ENCODE data around the gene MASP2. TPM values are rescaled to one million over a fixed set of nuclear protein-coding genes. Genes with fewer than 3 reads are reported as not detected.
A peak's percentile ranks its signal among the peaks of the same experiment; 100 is the strongest.
"Not testable (repeated sequence)": the region's sequence is repeated elsewhere in the genome, so short reads cannot be mapped to it uniquely, and the experiment has no call there.

Gene MASP2
- total RNA-seq, 4 donors from 2014 or later = 0.53 TPM; not detected in 3

- H3K4me3 ChIP-seq = no peak overlapping the region
- no peak for DNase-seq (ENCODE audit: low spot score in 2 of 2)
- 73% methylated on average over 2 of the region's 2 CpGs for WGBS
Observed at GRCh38 chr1:11039351-11040104, 7.5 kb downstream of the MASP2 start.

DNA sequence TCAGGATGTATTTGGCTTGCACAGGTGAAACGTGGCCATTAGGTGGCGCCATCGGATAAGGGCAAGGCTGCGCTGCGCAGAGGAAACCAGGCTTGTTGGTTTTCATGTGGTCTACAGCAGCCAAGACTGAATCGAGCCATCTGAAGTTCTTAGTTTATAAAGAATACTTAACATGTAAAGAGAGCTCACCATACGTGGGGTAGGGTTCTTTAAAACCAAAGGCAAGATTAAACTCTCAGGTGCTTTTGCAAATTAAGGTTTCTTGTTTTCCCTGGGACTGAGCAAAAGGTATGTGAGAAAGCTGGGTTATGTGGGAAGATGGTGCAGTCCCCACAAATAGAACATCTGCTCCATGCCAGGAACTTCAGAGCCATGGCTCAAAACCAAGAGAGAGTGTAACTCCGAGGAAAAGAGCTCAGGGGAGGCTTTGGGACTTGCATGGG, 9.3 kb downstream of the MASP2 start:
- peaks cover 7% of the 10 kb centered on the region for H3K27me3 ChIP-seq
- H3K36me3 ChIP-seq = no peaks in the 10 kb centered on the region
- no peaks in the 10 kb centered on the region for H3K9me3 ChIP-seq
- no peaks in the 10 kb centered on the region for H3K4me1 ChIP-seq
- DNase-seq (ENCODE audit: low spot score in 2 of 2) = peak; percentile 88 to 94
- TF ChIP-seq EP300 (IDR thresholded peaks at IDR 0.05) (no peak), POLR2A (IDR thresholded peaks at IDR 0.05) (no peak), POLR2AphosphoS5 (IDR thresholded peaks at IDR 0.05) (no peak)
- TF ChIP-seq, protein P1, sequence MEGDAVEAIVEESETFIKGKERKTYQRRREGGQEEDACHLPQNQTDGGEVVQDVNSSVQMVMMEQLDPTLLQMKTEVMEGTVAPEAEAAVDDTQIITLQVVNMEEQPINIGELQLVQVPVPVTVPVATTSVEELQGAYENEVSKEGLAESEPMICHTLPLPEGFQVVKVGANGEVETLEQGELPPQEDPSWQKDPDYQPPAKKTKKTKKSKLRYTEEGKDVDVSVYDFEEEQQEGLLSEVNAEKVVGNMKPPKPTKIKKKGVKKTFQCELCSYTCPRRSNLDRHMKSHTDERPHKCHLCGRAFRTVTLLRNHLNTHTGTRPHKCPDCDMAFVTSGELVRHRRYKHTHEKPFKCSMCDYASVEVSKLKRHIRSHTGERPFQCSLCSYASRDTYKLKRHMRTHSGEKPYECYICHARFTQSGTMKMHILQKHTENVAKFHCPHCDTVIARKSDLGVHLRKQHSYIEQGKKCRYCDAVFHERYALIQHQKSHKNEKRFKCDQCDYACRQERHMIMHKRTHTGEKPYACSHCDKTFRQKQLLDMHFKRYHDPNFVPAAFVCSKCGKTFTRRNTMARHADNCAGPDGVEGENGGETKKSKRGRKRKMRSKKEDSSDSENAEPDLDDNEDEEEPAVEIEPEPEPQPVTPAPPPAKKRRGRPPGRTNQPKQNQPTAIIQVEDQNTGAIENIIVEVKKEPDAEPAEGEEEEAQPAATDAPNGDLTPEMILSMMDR (IDR thresholded peaks at IDR 0.05) = peak; percentile 91 to 92
- no peak overlapping the region for H3K27ac ChIP-seq
- WGBS = under 1% methylated on average over 8 of the region's 8 CpGs
- no peak overlapping the region for H3K4me3 ChIP-seq

More at GRCh38 chr1:11039351-11040104, 7.5 kb downstream of the MASP2 start:
- Histone ChIP-seq H3K9me3 (no peaks in the 10 kb centered on the region), H3K36me3 (no peaks in the 10 kb centered on the region), H3K27ac (no peak overlapping the region), H3K4me1 (no peaks in the 10 kb centered on the region), H3K27me3 (peaks cover 7% of the 10 kb centered on the region)
- no peak for TF ChIP-seq EP300 (IDR thresholded peaks at IDR 0.05)
- no peak for TF ChIP-seq POLR2A (IDR thresholded peaks at IDR 0.05)
- TF ChIP-seq POLR2AphosphoS5 (IDR thresholded peaks at IDR 0.05) = no peak
- TF ChIP-seq, protein P1 (IDR thresholded peaks at IDR 0.05) = no peak

GRCh38 chr1:11037019-11037739, 9.9 kb downstream of the MASP2 start:
- WGBS = 58% methylated on average over 18 of the region's 18 CpGs

GRCh38 chr1:11031624-11032262, 15.3 kb downstream of the MASP2 start:
- no peak overlapping the region for H3K4me3 ChIP-seq
- peaks cover 24% of the 10 kb centered on the region for H3K36me3 ChIP-seq
- WGBS = 90% methylated on average over 10 of the region's 10 CpGs
- DNase-seq (ENCODE audit: low spot score in 2 of 2) = peak in 1 of 2 donors; percentile 31
- H3K4me1 ChIP-seq = no peaks in the 10 kb centered on the region
- no peak overlapping the region for H3K27ac ChIP-seq
- TF ChIP-seq POLR2AphosphoS5 (IDR thresholded peaks at IDR 0.05) = no peak
- no peak for TF ChIP-seq POLR2A (IDR thresholded peaks at IDR 0.05)
- TF ChIP-seq EP300 (IDR thresholded peaks at IDR 0.05) = no peak
- TF ChIP-seq, protein P1 (IDR thresholded peaks at IDR 0.05) = no peak
- no peaks in the 10 kb centered on the region for H3K27me3 ChIP-seq
- no peaks in the 10 kb centered on the region for H3K9me3 ChIP-seq

More at GRCh38 chr1:11037019-11037739, 9.9 kb downstream of the MASP2 start:
- not testable (repeated sequence) for H3K27ac ChIP-seq; H3K9me3 ChIP-seq; H3K4me1 ChIP-seq; H3K4me3 ChIP-seq; H3K27me3 ChIP-seq; H3K36me3 ChIP-seq; DNase-seq (ENCODE audit: low spot score in 2 of 2)

GRCh38 chr1:11030865-11031264, 16.2 kb downstream of the MASP2 start:
- Histone ChIP-seq H3K4me3 (no peak overlapping the region), H3K9me3 (no peaks in the 10 kb centered on the region), H3K27ac (no peak overlapping the region), H3K4me1 (peaks cover 4% of the 10 kb centered on the region), H3K36me3 (peaks cover 33% of the 10 kb centered on the region), H3K27me3 (no peaks in the 10 kb centered on the region)
- DNase-seq (ENCODE audit: low spot score in 2 of 2) = peak in 1 of 2 donors; percentile 24
- TF ChIP-seq EP300 (IDR thresholded peaks at IDR 0.05) (no peak), POLR2AphosphoS5 (IDR thresholded peaks at IDR 0.05) (no peak), POLR2A (IDR thresholded peaks at IDR 0.05) (no peak)
- TF ChIP-seq, protein P1 (IDR thresholded peaks at IDR 0.05) = no peak
- 90% methylated on average over 9 of the region's 9 CpGs for WGBS
